ENCODE data around the gene MTA2.

- no peak for TF ChIP-seq CTCF (IDR thresholded peaks at IDR 0.05)
- no peak for TF ChIP-seq EP300 (IDR thresholded peaks at IDR 0.05)
- no peak for TF ChIP-seq POLR2AphosphoS5 (IDR thresholded peaks at IDR 0.05)
Observed at GRCh38 chr11:62548545-62549335, 52.9 kb downstream of the MTA2 start.

All from suprapubic skin (tissue), 4 donors.